ENCODE results near the gene TGM6.

TGM6 gene

GRCh38 chr20:2431185-2431584 lies 50.5 kb downstream of the TGM6 start:
- TF ChIP-seq OSR1 (CRISPR knock-in tag; IDR thresholded peaks at IDR 0.05) (no peak), ZNF565 (CRISPR knock-in tag; conservative IDR thresholded peaks at IDR 0.05; ENCODE audit: low read depth) (no peak), PATZ1 (CRISPR knock-in tag; IDR thresholded peaks at IDR 0.05; ENCODE audit: borderline replicate concordance) (no peak), GLIS3 (CRISPR knock-in tag; IDR thresholded peaks at IDR 0.05) (no peak), ESRRG (CRISPR knock-in tag; IDR thresholded peaks at IDR 0.05) (no peak), POU6F1 (CRISPR knock-in tag; IDR thresholded peaks at IDR 0.05; ENCODE audit: borderline replicate concordance, low read depth) (no peak), BACH2 (CRISPR knock-in tag; IDR thresholded peaks at IDR 0.05; ENCODE audit: borderline replicate concordance) (no peak), ZFP3 (CRISPR knock-in tag; IDR thresholded peaks at IDR 0.05) (no peak), SNAI2 (CRISPR knock-in tag; IDR thresholded peaks at IDR 0.05) (no peak), CREB5 (CRISPR knock-in tag; IDR thresholded peaks at IDR 0.05; ENCODE audit: low read depth) (no peak), ARNTL (CRISPR knock-in tag; IDR thresholded peaks at IDR 0.05; ENCODE audit: borderline replicate concordance, low read depth) (no peak)
- ATAC-seq: no peak

- TF ChIP-seq TSHZ2 (CRISPR knock-in tag; IDR thresholded peaks at IDR 0.05) (no peak), RARB (CRISPR knock-in tag; IDR thresholded peaks at IDR 0.05) (no peak), TCF4 (CRISPR knock-in tag; IDR thresholded peaks at IDR 0.05; ENCODE audit: borderline replicate concordance) (no peak), ESRRG (CRISPR knock-in tag; IDR thresholded peaks at IDR 0.05) (no peak), ZNF70 (CRISPR knock-in tag; IDR thresholded peaks at IDR 0.05) (no peak), PATZ1 (CRISPR knock-in tag; IDR thresholded peaks at IDR 0.05; ENCODE audit: borderline replicate concordance) (no peak), SNAI2 (CRISPR knock-in tag; IDR thresholded peaks at IDR 0.05) (no peak), CSRNP3 (CRISPR knock-in tag; IDR thresholded peaks at IDR 0.05) (no peak), ZC3H10 (CRISPR knock-in tag; IDR thresholded peaks at IDR 0.05) (no peak), ISL1 (CRISPR knock-in tag; IDR thresholded peaks at IDR 0.05) (no peak), OSR1 (CRISPR knock-in tag; IDR thresholded peaks at IDR 0.05) (no peak), BACH2 (CRISPR knock-in tag; IDR thresholded peaks at IDR 0.05; ENCODE audit: borderline replicate concordance) (no peak)
These were observed 66.1 kb downstream of the TGM6 start for GRCh38 chr20:2446845-2447244.

GRCh38 chr20:2449386-2449785 lies 68.7 kb downstream of the TGM6 start:
- TF ChIP-seq ZNF8 (CRISPR knock-in tag; IDR thresholded peaks at IDR 0.05): no peak
- TF ChIP-seq BACH2 (CRISPR knock-in tag; IDR thresholded peaks at IDR 0.05; ENCODE audit: borderline replicate concordance): no peak
- no peak for TF ChIP-seq ARNTL (CRISPR knock-in tag; IDR thresholded peaks at IDR 0.05; ENCODE audit: borderline replicate concordance, low read depth)
- TF ChIP-seq ISL1 (CRISPR knock-in tag; IDR thresholded peaks at IDR 0.05): no peak
- TF ChIP-seq ZNF70 (CRISPR knock-in tag; IDR thresholded peaks at IDR 0.05): no peak
- TF ChIP-seq OSR1 (CRISPR knock-in tag; IDR thresholded peaks at IDR 0.05): no peak
- no peak for TF ChIP-seq GLIS3 (CRISPR knock-in tag; IDR thresholded peaks at IDR 0.05)
- TF ChIP-seq POU6F1 (CRISPR knock-in tag; IDR thresholded peaks at IDR 0.05; ENCODE audit: borderline replicate concordance, low read depth): no peak
- ATAC-seq: no peak

More at GRCh38 chr20:2446845-2447244, 66.1 kb downstream of the TGM6 start:
- ATAC-seq: no peak

Data from SK-N-SH treated with all-trans-retinoic acid at 6 μM for 48 hours (cell line).